Measurements from ENCODE around the gene TES. TPM values are rescaled to one million over a fixed set of nuclear protein-coding genes. Genes with fewer than 3 reads are reported as not detected.

Gene TES
- total RNA-seq, 1 experiment from 2014 or later = 126 TPM

DNA sequence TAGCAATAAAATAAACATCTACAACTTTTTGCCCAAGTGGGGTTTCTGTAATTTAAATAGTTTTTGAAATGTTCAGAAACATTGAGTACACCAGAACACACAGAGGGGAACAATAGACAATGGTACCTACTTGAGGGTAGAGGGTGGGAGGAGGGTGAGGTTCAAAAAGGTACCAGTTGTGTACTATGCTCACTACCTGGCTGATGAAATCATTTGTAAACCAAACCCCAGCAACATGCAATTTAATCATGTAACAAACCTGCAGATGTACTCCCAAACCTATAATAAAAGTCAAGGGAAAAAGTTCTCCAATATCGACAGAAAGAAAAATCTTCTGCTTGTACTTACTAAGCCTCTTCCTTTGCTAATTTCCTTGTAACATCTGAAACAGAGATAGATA is 4.2 kb upstream of the TES start:
- Mint-ChIP-seq H3K4me1 (ENCODE audit: low read depth, unreplicated experiment) (peaks cover 30% of the 10 kb centered on the region), H3K36me3 (ENCODE audit: insufficient read depth, unreplicated experiment) (peaks cover 13% of the 10 kb centered on the region), H3K4me3 (ENCODE audit: low read depth, unreplicated experiment) (no peak overlapping the region), H3K27ac (ENCODE audit: unreplicated experiment) (peak overlapping the region; percentile 53), H3K27me3 (ENCODE audit: unreplicated experiment) (no peaks in the 10 kb centered on the region), H3K9me3 (ENCODE audit: low read depth, unreplicated experiment) (no peaks in the 10 kb centered on the region)
- no peak for DNase-seq
- no TSS peak for BruUV-seq (replicated peaks)
- intact Hi-C loops (cut with micrococcal nuclease; ENCODE audit: unreplicated experiment) = no loop called here
- CTCF ChIA-PET = interaction anchor here (0.8 to 1.4 kb wide), 2 partner anchors 12 to 26 kb away, joined by 3 read pairs; no protein-coding TSS in a partner anchor
- TF ChIP-seq, protein P1, sequence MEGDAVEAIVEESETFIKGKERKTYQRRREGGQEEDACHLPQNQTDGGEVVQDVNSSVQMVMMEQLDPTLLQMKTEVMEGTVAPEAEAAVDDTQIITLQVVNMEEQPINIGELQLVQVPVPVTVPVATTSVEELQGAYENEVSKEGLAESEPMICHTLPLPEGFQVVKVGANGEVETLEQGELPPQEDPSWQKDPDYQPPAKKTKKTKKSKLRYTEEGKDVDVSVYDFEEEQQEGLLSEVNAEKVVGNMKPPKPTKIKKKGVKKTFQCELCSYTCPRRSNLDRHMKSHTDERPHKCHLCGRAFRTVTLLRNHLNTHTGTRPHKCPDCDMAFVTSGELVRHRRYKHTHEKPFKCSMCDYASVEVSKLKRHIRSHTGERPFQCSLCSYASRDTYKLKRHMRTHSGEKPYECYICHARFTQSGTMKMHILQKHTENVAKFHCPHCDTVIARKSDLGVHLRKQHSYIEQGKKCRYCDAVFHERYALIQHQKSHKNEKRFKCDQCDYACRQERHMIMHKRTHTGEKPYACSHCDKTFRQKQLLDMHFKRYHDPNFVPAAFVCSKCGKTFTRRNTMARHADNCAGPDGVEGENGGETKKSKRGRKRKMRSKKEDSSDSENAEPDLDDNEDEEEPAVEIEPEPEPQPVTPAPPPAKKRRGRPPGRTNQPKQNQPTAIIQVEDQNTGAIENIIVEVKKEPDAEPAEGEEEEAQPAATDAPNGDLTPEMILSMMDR (IDR thresholded peaks at IDR 0.05; ENCODE audit: unreplicated experiment) = no peak

DNA sequence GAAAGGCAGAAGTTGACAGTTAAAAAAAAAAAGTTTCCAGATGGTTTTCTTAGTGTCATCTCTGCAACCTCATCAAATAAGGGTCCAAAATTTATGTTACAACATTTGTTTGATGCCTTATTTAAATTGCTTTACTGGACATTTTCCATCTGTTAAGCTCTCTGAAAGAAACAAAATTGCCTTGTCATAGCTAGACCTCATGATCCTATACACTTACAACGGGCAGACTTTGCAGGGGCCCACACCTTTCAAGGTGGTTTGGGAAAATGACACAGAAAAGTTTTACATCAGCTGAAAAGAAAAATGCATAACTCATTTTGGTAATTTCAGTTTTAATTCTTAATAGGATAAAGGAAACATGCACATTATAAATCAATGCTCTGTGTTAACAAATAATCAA is 1.4 kb upstream of the TES start:
- no peaks in the 10 kb centered on the region for H3K9me3 Mint-ChIP-seq (ENCODE audit: low read depth, unreplicated experiment)
- no peak overlapping the region for H3K4me3 Mint-ChIP-seq (ENCODE audit: low read depth, unreplicated experiment)
- BruUV-seq (replicated peaks) = no TSS peak
- no peak overlapping the region for H3K27ac Mint-ChIP-seq (ENCODE audit: unreplicated experiment)
- DNase-seq = no peak
- H3K36me3 Mint-ChIP-seq (ENCODE audit: insufficient read depth, unreplicated experiment) = peaks cover 41% of the 10 kb centered on the region
- intact Hi-C loops (cut with micrococcal nuclease; ENCODE audit: unreplicated experiment) = no loop called here
- peaks cover 30% of the 10 kb centered on the region for H3K4me1 Mint-ChIP-seq (ENCODE audit: low read depth, unreplicated experiment)
- no peaks in the 10 kb centered on the region for H3K27me3 Mint-ChIP-seq (ENCODE audit: unreplicated experiment)
- CTCF ChIA-PET = interaction anchor here (1.0 kb wide), 1 partner anchor 23 kb away, joined by 3 read pairs; no protein-coding TSS in a partner anchor
- TF ChIP-seq, protein P1 (IDR thresholded peaks at IDR 0.05; ENCODE audit: unreplicated experiment) = no peak

DNA sequence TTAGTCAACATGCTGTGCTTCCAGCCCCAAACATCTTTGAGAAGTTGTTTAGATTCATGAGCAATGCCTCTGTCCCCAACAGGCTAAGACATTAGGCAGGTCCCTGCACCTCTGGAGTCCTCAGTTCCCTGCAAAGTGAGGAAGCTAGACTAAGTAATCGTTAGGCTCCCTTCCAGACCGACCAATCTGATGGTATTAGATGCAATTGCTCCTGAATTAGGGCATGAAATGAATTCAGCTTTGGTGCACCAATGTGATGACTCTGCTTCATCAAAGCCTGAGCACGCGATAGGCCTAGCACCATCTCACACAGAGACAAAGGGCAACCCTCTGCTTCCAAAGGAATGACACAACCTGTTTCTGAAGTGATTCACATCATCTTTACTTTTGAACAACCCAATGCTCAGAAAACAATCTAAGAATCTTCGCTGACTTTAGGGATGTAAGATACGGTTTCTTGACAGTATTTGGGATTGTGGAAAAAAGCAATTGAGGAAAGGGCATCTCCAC is 723 bp upstream of the TES start:
- CTCF ChIA-PET = no interaction called here
- TF ChIP-seq, protein P1 (IDR thresholded peaks at IDR 0.05; ENCODE audit: unreplicated experiment) = no peak
- no peaks in the 10 kb centered on the region for H3K9me3 Mint-ChIP-seq (ENCODE audit: low read depth, unreplicated experiment)
- intact Hi-C loops (cut with micrococcal nuclease; ENCODE audit: unreplicated experiment) = loop anchor here (10.0 kb wide), 1 partner anchor 465 kb away; the partner anchor contains the start of gene MET
- peaks cover 35% of the 10 kb centered on the region for H3K4me1 Mint-ChIP-seq (ENCODE audit: low read depth, unreplicated experiment)
- no peaks in the 10 kb centered on the region for H3K27me3 Mint-ChIP-seq (ENCODE audit: unreplicated experiment)
- peak overlapping the region; percentile 98 for H3K4me3 Mint-ChIP-seq (ENCODE audit: low read depth, unreplicated experiment)
- no TSS peak for BruUV-seq (replicated peaks)
- peaks cover 44% of the 10 kb centered on the region for H3K36me3 Mint-ChIP-seq (ENCODE audit: insufficient read depth, unreplicated experiment)
- no peak for DNase-seq
- peak overlapping the region; percentile 99 for H3K27ac Mint-ChIP-seq (ENCODE audit: unreplicated experiment)

DNA sequence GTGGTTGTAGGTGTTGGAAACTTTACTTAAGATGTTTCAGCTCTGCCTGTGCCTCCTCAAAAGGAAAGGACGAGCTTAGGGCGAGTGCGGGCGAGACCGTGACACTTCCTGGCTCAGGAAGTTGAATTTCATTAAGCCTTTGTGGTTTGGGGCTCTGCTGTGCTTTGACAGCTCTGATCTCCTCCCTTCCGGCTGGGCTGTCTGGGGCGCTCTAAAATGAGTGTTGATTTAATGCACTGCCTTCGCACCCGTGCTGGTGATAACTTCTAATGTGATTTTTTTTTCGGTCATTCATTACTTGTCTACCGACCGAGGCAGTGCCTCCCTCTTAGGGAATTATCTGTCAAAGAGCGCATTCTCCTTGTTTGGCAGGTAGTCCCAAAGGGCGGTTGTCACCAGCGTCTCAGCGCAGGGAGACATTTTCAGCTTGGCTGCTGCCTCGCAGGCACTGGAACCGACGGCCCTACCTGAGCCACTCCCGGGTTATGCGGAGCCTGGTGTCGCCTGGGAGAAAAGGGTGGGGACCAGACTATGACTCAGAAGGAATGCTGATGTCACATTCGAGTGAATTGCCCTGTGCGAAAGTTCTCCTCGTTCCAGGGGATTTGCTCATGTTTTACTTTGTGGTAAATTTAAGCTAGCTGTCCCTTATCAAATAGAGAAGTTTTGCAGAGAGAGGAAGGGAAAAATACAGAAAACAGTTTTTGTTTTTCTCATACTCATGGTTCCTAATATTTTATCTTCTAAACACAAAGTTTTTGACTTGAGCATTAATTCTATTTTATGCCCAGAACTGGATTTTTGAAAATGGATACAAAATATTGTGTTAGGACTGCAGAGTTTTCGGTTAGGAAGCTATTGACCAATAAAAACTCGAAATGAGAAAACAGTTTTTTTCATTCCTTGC is 920 bp downstream of the TES start:
- DNase-seq = peak; percentile 90
- peaks cover 49% of the 10 kb centered on the region for H3K36me3 Mint-ChIP-seq (ENCODE audit: insufficient read depth, unreplicated experiment)
- peaks cover 40% of the 10 kb centered on the region for H3K4me1 Mint-ChIP-seq (ENCODE audit: low read depth, unreplicated experiment)
- H3K9me3 Mint-ChIP-seq (ENCODE audit: low read depth, unreplicated experiment) = no peaks in the 10 kb centered on the region
- no peaks in the 10 kb centered on the region for H3K27me3 Mint-ChIP-seq (ENCODE audit: unreplicated experiment)
- H3K4me3 Mint-ChIP-seq (ENCODE audit: low read depth, unreplicated experiment) = peak overlapping the region; percentile 98
- intact Hi-C loops (cut with micrococcal nuclease; ENCODE audit: unreplicated experiment) = loop anchor here (10.0 kb wide), 1 partner anchor 464 kb away; the partner anchor contains the start of gene MET
- CTCF ChIA-PET = interaction anchor here (0.9 to 2.2 kb wide), 3 partner anchors 16 to 31 kb away, joined by 4 to 10 read pairs (median 7); no protein-coding TSS in a partner anchor
- TF ChIP-seq, protein P1 (IDR thresholded peaks at IDR 0.05; ENCODE audit: unreplicated experiment) = no peak
- BruUV-seq (replicated peaks) = TSS peak; percentile 99
- peak overlapping the region; percentile 99 for H3K27ac Mint-ChIP-seq (ENCODE audit: unreplicated experiment)
